ENCODE results near the gene ZNF827.

The ZNF827 gene

DNA sequence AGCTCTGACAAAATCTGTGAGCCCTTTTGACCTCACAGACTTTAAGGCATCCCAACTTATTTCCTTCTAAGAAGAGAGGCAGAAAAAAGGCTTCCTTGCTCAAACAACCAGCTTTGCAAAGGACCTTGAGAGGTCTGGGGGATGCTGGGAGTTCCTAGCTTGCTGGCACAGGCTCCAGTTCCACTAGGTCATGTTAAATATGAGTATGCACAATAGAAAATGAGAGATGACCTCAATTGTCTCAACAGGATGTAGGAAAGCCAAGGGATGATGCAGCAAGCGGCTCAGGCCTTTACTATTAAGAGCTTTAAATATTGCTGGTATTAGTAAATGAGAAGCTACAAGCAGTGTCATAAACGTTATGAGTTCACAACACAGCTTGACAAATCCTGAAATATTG, 13.3 kb upstream of the ZNF827 start:
- no peaks in the 10 kb centered on the region for H3K9me2 ChIP-seq (replicated peaks; ENCODE audit: low read depth, low read length)
- no peak overlapping the region for H3K4me3 ChIP-seq (ENCODE audit: low read length, poor library complexity, severe bottlenecking)
- H3K4me2 ChIP-seq (ENCODE audit: low read depth, low read length, poor library complexity, severe bottlenecking): no peak overlapping the region
- H3F3A ChIP-seq (ENCODE audit: low read depth): no peaks in the 10 kb centered on the region
- no peaks in the 10 kb centered on the region for H4K20me1 ChIP-seq (ENCODE audit: insufficient read depth, low read length, poor library complexity, severe bottlenecking)
- H3K79me2 ChIP-seq (ENCODE audit: insufficient read depth, low read length): no peaks in the 10 kb centered on the region
- no peaks in the 10 kb centered on the region for H3K4me1 ChIP-seq (ENCODE audit: insufficient read depth, low read length, poor library complexity, severe bottlenecking)
- no peak overlapping the region for H3K9ac ChIP-seq (ENCODE audit: low read depth, low read length, poor library complexity, severe bottlenecking)
- no peaks in the 10 kb centered on the region for H3K36me3 ChIP-seq (ENCODE audit: insufficient read depth, low read length)
- TF ChIP-seq CTCF (conservative IDR thresholded peaks at IDR 0.05; ENCODE audit: low read length) (no peak), EZH2phosphoT487 (IDR thresholded peaks at IDR 0.05; ENCODE audit: borderline replicate concordance) (no peak)
- 0 out of 2 replicates have a peak overlapping the region, but pooled peaks have one; percentile 28 for H2AFZ ChIP-seq (ENCODE audit: low read length)
- no peaks in the 10 kb centered on the region for H3K9me3 ChIP-seq (ENCODE audit: insufficient read depth, low read depth, low read length)
- H3K27me3 ChIP-seq (ENCODE audit: insufficient read depth, low read length, poor library complexity, severe bottlenecking): no peaks in the 10 kb centered on the region

DNA sequence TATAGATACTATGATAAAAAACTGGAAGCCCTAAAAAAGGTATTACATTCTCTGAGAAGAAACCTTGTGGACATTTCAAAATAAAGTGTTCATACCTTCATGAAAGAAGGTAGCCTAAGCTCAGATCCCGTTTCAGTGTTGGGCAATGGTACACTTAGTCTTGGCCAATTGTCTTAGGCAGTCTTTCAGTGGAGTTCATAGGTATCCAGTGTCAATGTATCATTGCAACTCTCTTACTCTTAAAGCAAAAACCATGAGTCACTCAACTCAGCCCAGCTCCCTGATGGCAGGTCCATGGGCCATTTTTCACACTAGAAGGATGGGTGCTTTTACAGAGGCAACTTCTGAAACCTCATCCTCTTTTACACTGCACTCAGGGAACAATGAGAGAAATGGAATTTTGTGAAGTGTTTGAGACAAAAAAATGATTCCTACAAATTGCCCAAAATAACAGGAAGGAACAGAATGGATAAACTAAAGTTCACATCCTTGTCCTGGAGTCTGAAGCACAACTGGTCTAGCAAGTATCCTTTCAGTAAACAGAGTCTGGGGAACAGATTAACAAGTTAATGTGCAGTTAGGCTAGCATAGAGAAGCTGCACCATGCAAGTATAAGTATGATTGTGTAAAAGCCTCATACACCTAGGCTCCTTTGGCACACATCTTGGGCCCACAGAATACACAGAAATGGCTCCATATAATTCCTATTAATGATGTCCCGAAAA, 7.0 kb upstream of the ZNF827 start:
- H3K4me1 ChIP-seq (ENCODE audit: insufficient read depth, low read length, poor library complexity, severe bottlenecking): no peaks in the 10 kb centered on the region
- H4K20me1 ChIP-seq (ENCODE audit: insufficient read depth, low read length, poor library complexity, severe bottlenecking): no peaks in the 10 kb centered on the region
- H2AFZ ChIP-seq (ENCODE audit: low read length): no peak overlapping the region
- H3K27me3 ChIP-seq (ENCODE audit: insufficient read depth, low read length, poor library complexity, severe bottlenecking): no peaks in the 10 kb centered on the region
- no peaks in the 10 kb centered on the region for H3K9me2 ChIP-seq (replicated peaks; ENCODE audit: low read depth, low read length)
- no peaks in the 10 kb centered on the region for H3K36me3 ChIP-seq (ENCODE audit: insufficient read depth, low read length)
- no peaks in the 10 kb centered on the region for H3K9me3 ChIP-seq (ENCODE audit: insufficient read depth, low read depth, low read length)
- no peak overlapping the region for H3K4me3 ChIP-seq (ENCODE audit: low read length, poor library complexity, severe bottlenecking)
- H3K79me2 ChIP-seq (ENCODE audit: insufficient read depth, low read length): no peaks in the 10 kb centered on the region
- TF ChIP-seq CTCF (conservative IDR thresholded peaks at IDR 0.05; ENCODE audit: low read length) (no peak), EZH2phosphoT487 (IDR thresholded peaks at IDR 0.05; ENCODE audit: borderline replicate concordance) (no peak)
- no peak overlapping the region for H3K4me2 ChIP-seq (ENCODE audit: low read depth, low read length, poor library complexity, severe bottlenecking)
- no peak overlapping the region for H3K9ac ChIP-seq (ENCODE audit: low read depth, low read length, poor library complexity, severe bottlenecking)
- H3F3A ChIP-seq (ENCODE audit: low read depth): peaks cover 2% of the 10 kb centered on the region; the same call in 1 of the 2 replicates

- peaks cover 2% of the 10 kb centered on the region; the same call in 1 of the 2 replicates for H3F3A ChIP-seq (ENCODE audit: low read depth)
- TF ChIP-seq EZH2phosphoT487 (IDR thresholded peaks at IDR 0.05; ENCODE audit: borderline replicate concordance) (no peak), CTCF (conservative IDR thresholded peaks at IDR 0.05; ENCODE audit: low read length) (no peak)
- no peak overlapping the region for H3K9ac ChIP-seq (ENCODE audit: low read depth, low read length, poor library complexity, severe bottlenecking)
- no peak overlapping the region for H2AFZ ChIP-seq (ENCODE audit: low read length)
- no peaks in the 10 kb centered on the region for H3K4me1 ChIP-seq (ENCODE audit: insufficient read depth, low read length, poor library complexity, severe bottlenecking)
- no peaks in the 10 kb centered on the region for H3K9me2 ChIP-seq (replicated peaks; ENCODE audit: low read depth, low read length)
- no peaks in the 10 kb centered on the region for H3K27me3 ChIP-seq (ENCODE audit: insufficient read depth, low read length, poor library complexity, severe bottlenecking)
- no peak overlapping the region for H3K4me2 ChIP-seq (ENCODE audit: low read depth, low read length, poor library complexity, severe bottlenecking)
- H3K9me3 ChIP-seq (ENCODE audit: insufficient read depth, low read depth, low read length): no peaks in the 10 kb centered on the region
- H3K79me2 ChIP-seq (ENCODE audit: insufficient read depth, low read length): no peaks in the 10 kb centered on the region
- H3K4me3 ChIP-seq (ENCODE audit: low read length, poor library complexity, severe bottlenecking): no peak overlapping the region
- H3K36me3 ChIP-seq (ENCODE audit: insufficient read depth, low read length): no peaks in the 10 kb centered on the region
- no peaks in the 10 kb centered on the region for H4K20me1 ChIP-seq (ENCODE audit: insufficient read depth, low read length, poor library complexity, severe bottlenecking)
These were observed 6.3 kb upstream of the ZNF827 start for GRCh38 chr4:145944886-145945285.

Data from Loucy (cell line).